Thyroid gland (tissue), 4 donors: ENCODE measurements around the gene KCTD17.

Experiments used
- CTCF ChIP-seq, 6 experiments: fragments of 200-600 bp in 3 of 6; fragments of 450-650 bp in 3 of 6; sonication (generic) in 3 of 6; IDR thresholded peaks; one replicate each; pipeline ENCODE4 v1.5.1; 2016 to 2019; ENCODE audit warnings: antibody characterized with exemption in 6 of 6, mild to moderate bottlenecking in 2 of 6, inconsistent platforms in 1 of 6, moderate library complexity in 1 of 6
- POLR2A ChIP-seq, 2 donors: fragments of 450-650 bp; IDR thresholded peaks; one replicate each; pipeline ENCODE4 v1.6.1; 2017; ENCODE audit warnings: antibody characterized with exemption in 2 of 2, mild to moderate bottlenecking in 2 of 2, moderate library complexity in 1 of 2

GRCh38 chr22:37079158-37079557 is 27.6 kb downstream of the KCTD17 start:
- TF ChIP-seq CTCF (IDR thresholded peaks at IDR 0.05), result no peak
- TF ChIP-seq POLR2A (IDR thresholded peaks at IDR 0.05), result no peak
